ENCODE measurements around the gene FRMD1. TPM values are rescaled to one million over a fixed set of nuclear protein-coding genes. Genes with fewer than 3 reads are reported as not detected.
A peak's percentile ranks its signal among the peaks of the same experiment; 100 is the strongest.

Gene FRMD1
- total RNA-seq, 4 donors from 2014 or later, result 35.4 to 86.4 (median 47.7) TPM

- DNase-seq, result peak; percentile 29
Observed at GRCh38 chr6:168102315-168102985, 23.4 kb upstream of the FRMD1 start.

GRCh38 chr6:168101590-168102314 is 22.7 kb upstream of the FRMD1 start:
- Histone ChIP-seq H3K9me3 (no peaks in the 10 kb centered on the region), H3K36me3 (no peaks in the 10 kb centered on the region), H3K27ac (no peak overlapping the region), H3K27me3 (peaks cover 38% of the 10 kb centered on the region), H3K4me3 (peak overlapping the region in 1 of 4 donors; percentile 10), H3K4me1 (peaks cover 0 to 9% (median 2%) of the 10 kb centered on the region in 4 donors)
- WGBS, 2 donors (ENCODE audit: low coverage in 1 of 2), result 20 to 62% methylated on average over 1 to 30 of the region's 61 CpGs
- no peak for DNase-seq
- intact Hi-C loops (cut with DNase I; ENCODE audit: low total_unique reads), result no loop called here
- no peak for TF ChIP-seq POLR2A (IDR thresholded peaks at IDR 0.05)
- no peak for TF ChIP-seq POLR2AphosphoS5 (IDR thresholded peaks at IDR 0.05)
- no peak for TF ChIP-seq CTCF (IDR thresholded peaks at IDR 0.05)
- no peak for TF ChIP-seq EP300 (IDR thresholded peaks at IDR 0.05; ENCODE audit: low read depth)
- in situ Hi-C loops (cut with MboI; ENCODE audit: low pct_ligation_motif_present in 1 of 4, low pct_unique_long_range_greater_than_20kb in 1 of 4, low sequenced_read_pairs in 3 of 4), result no loop called here

More at GRCh38 chr6:168102315-168102985, 23.4 kb upstream of the FRMD1 start:
- H3K36me3 ChIP-seq, result no peaks in the 10 kb centered on the region
- in situ Hi-C loops (cut with MboI; ENCODE audit: low pct_ligation_motif_present in 1 of 4, low pct_unique_long_range_greater_than_20kb in 1 of 4, low sequenced_read_pairs in 3 of 4) (no loop called here), intact Hi-C loops (cut with DNase I; ENCODE audit: low total_unique reads) (no loop called here)
- no peaks in the 10 kb centered on the region for H3K9me3 ChIP-seq
- WGBS, 2 donors (ENCODE audit: low coverage in 1 of 2), result 63 to 93% methylated on average over 2 to 10 of the region's 10 CpGs
- H3K27ac ChIP-seq, result no peak overlapping the region
- no peak overlapping the region for H3K4me3 ChIP-seq
- peaks cover 38% of the 10 kb centered on the region for H3K27me3 ChIP-seq
- TF ChIP-seq POLR2AphosphoS5 (IDR thresholded peaks at IDR 0.05) (no peak), EP300 (IDR thresholded peaks at IDR 0.05; ENCODE audit: low read depth) (no peak), CTCF (IDR thresholded peaks at IDR 0.05) (no peak), POLR2A (IDR thresholded peaks at IDR 0.05) (no peak)
- peaks cover 0 to 9% (median 2%) of the 10 kb centered on the region in 4 donors for H3K4me1 ChIP-seq

- no peak overlapping the region for H3K27ac ChIP-seq
- H3K36me3 ChIP-seq, result no peaks in the 10 kb centered on the region
- 0 to 27% methylated on average over 1 to 25 of the region's 52 CpGs for WGBS, 2 donors (ENCODE audit: low coverage in 1 of 2)
- peaks cover 38% of the 10 kb centered on the region for H3K27me3 ChIP-seq
- H3K4me1 ChIP-seq, result peaks cover 0 to 9% (median 2%) of the 10 kb centered on the region in 4 donors
- DNase-seq, result no peak
- no peak for TF ChIP-seq EP300 (IDR thresholded peaks at IDR 0.05; ENCODE audit: low read depth)
- no peak for TF ChIP-seq POLR2AphosphoS5 (IDR thresholded peaks at IDR 0.05)
- TF ChIP-seq POLR2A (IDR thresholded peaks at IDR 0.05), result no peak
- TF ChIP-seq CTCF (IDR thresholded peaks at IDR 0.05), result no peak
- H3K9me3 ChIP-seq, result no peaks in the 10 kb centered on the region
- peak overlapping the region in 1 of 4 donors; percentile 10 for H3K4me3 ChIP-seq
- in situ Hi-C loops (cut with MboI; ENCODE audit: low pct_ligation_motif_present in 1 of 4, low pct_unique_long_range_greater_than_20kb in 1 of 4, low sequenced_read_pairs in 3 of 4), result no loop called here
- intact Hi-C loops (cut with DNase I; ENCODE audit: low total_unique reads), result no loop called here
Observed at GRCh38 chr6:168100803-168101589, 22.0 kb upstream of the FRMD1 start.

Measured in transverse colon (tissue), 4 donors.